Kidney capillary endothelial cell (primary cell): ENCODE measurements around the gene ZNF133.

Experiments used
- DNase-seq: peaks from one replicate; pipeline ENCODE4 v3.0.0-alpha.2; 2018; ENCODE audit warnings: low spot score

Gene ZNF133

DNA sequence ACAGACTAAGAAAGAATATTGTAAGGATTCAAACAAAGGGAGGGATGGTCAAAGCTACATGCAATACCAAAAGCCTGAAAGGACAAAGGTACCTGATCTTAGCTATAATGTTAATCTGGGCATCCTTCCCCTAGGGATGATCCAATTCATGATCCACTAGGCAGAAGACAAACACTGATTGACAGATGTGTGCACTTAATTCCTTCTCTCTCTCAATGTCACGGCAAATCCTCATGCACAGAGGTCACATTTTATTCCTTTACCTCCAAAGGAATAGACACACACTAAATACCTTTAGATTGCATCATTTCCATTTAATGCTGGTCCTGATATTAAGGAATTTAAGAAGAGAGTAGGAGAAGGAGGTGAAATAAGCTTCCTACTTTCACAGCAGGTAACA is 73.4 kb downstream of the ZNF133 start:
- DNase-seq = no peak

DNA sequence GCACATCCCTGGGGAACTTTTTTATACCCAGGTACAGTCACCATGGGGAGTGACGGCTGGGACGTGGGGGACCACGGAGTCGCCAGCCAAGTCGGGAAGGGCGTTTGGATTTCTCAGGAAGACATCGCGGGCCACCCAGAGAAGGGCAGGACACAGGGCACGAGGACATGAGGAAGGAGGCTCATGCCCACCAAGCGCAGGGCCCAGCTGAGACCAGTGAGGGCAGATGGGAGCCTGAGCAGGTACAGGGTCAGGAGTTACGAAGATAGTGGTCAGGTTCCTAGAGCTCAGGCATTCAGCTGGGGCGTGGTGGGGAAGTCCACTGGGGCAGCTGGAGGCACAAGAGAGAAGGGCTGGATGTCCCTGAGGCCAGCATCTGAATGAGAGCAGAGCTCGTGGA is 74.6 kb downstream of the ZNF133 start:
- no peak for DNase-seq

- DNase-seq = no peak
Measured at GRCh38 chr20:18363708-18364107, 75.4 kb downstream of the ZNF133 start.

DNA sequence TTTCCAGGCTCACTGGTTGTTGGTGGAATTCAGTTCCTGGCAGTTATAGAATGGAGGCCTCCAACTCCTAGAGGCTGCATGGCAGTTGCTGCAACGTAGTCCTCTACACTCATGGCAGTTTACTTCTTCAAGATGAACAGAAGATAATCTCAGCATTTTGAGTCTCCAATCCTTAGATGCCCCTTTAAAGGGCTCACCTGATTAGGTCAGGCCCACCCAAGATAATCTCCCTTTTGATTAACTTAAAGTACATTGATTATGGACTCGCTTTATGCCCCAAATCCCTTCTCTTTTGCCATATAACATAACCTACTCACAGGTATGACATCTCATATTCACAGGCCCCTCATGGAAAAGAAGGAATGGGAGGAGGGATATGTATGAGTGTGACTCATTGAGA is 76.4 kb downstream of the ZNF133 start:
- DNase-seq = no peak
